WTC11 (cell line): Measurements from ENCODE around the gene ZBTB7C. TPM values are rescaled to one million over a fixed set of nuclear protein-coding genes. Genes with fewer than 3 reads are reported as not detected.

Experiments used
- ATAC-seq: fragments of 200-7000 bp; cut with Tn5 transposase; 2 replicates; pipeline ENCODE4 v1.10.0; 2021; ENCODE audit warnings: mild to moderate bottlenecking, moderate library complexity
- Bru-seq: library from RNA; stranded (reverse); fragments of 400-500 nt; gene quantifications from one replicate; lab custom pipeline; 2021; lab: Mats Ljungman, UMichigan
- CTCF ChIA-PET: fragments of 300-600 bp; sonication (Branson Sonifier 250); formaldehyde crosslinking; loops from one replicate; lab custom pipeline; 2021; ENCODE audit warnings: antibody characterized with exemption; lab: Charles Lee
- POLR2A ChIA-PET: fragments of 350-600 bp; sonication (Branson Sonifier 250); formaldehyde crosslinking; loops from one replicate; lab custom pipeline; 2021; ENCODE audit warnings: antibody characterized with exemption; lab: Charles Lee
- DNase-seq: peaks from one replicate; pipeline ENCODE4 v3.0.0; 2021; ENCODE audit warnings: low spot score
- H3K27ac Mint-ChIP-seq: 2 replicates; pipeline ENCODE4 v1.8.0; 2021; ENCODE audit warnings: mixed read lengths
- H3K27me3 Mint-ChIP-seq: 2 replicates; pipeline ENCODE4 v1.8.0; 2021; ENCODE audit warnings: low read depth, mild to moderate bottlenecking, moderate library complexity, mixed read lengths
- H3K36me3 Mint-ChIP-seq: 2 replicates; pipeline ENCODE4 v1.8.0; 2021; ENCODE audit warnings: mixed read lengths
- H3K4me1 Mint-ChIP-seq: 2 replicates; pipeline ENCODE4 v1.8.0; 2022; ENCODE audit warnings: mixed read lengths
- H3K4me3 Mint-ChIP-seq: 2 replicates; pipeline ENCODE4 v1.8.0; 2021; ENCODE audit warnings: mild to moderate bottlenecking, moderate library complexity, mixed read lengths
- H3K9me3 Mint-ChIP-seq: 2 replicates; pipeline ENCODE4 v1.8.0; 2021; ENCODE audit warnings: mixed read lengths
- E2F1 ChIP-seq: sonication (generic); formaldehyde crosslinking; IDR thresholded peaks from 2 replicates; pipeline ENCODE4 v1.8.0; 2022; ENCODE audit warnings: mild to moderate bottlenecking, missing genetic modification reagents
- JUN ChIP-seq: sonication (generic); formaldehyde crosslinking; IDR thresholded peaks from 2 replicates; pipeline ENCODE4 v1.8.0; 2023; ENCODE audit warnings: mild to moderate bottlenecking, missing genetic modification reagents
- NR1H2 ChIP-seq: sonication (generic); formaldehyde crosslinking; IDR thresholded peaks from 2 replicates; pipeline ENCODE4 v1.9.0; 2021; ENCODE audit warnings: mild to moderate bottlenecking, moderate library complexity, missing genetic modification reagents
- SMAD3 ChIP-seq: sonication (generic); formaldehyde crosslinking; IDR thresholded peaks from 2 replicates; pipeline ENCODE4 v1.8.0; 2022; ENCODE audit warnings: missing genetic modification reagents, mild to moderate bottlenecking, borderline replicate concordance
- SOX15 ChIP-seq: fragments of 250-450 bp; sonication (Bioruptor Pico); IDR thresholded peaks from 2 replicates; pipeline ENCODE4 v1.9.0; 2021; ENCODE audit warnings: mild to moderate bottlenecking
- ZNF232 ChIP-seq: sonication (generic); formaldehyde crosslinking; IDR thresholded peaks from 2 replicates; pipeline ENCODE4 v1.8.0; 2022; ENCODE audit warnings: mild to moderate bottlenecking, missing genetic modification reagents
- ZNF396 ChIP-seq: fragments of 250-450 bp; sonication (Bioruptor Pico); IDR thresholded peaks from 2 replicates; pipeline ENCODE4 v1.8.0; 2021; ENCODE audit warnings: mild to moderate bottlenecking, moderate library complexity, borderline replicate concordance
- ZSCAN18 ChIP-seq: fragments of 250-450 bp; sonication (Bioruptor Pico); IDR thresholded peaks from 2 replicates; pipeline ENCODE4 v2.1.2; 2022; ENCODE audit warnings: mild to moderate bottlenecking, moderate library complexity
- long read RNA-seq, 3 experiments: library from RNA in 1 of 3; library from capped mRNA in 1 of 3; library from polyadenylated mRNA in 1 of 3; unstranded in 2 of 3; stranded (forward) in 1 of 3; transcript quantifications; one replicate each; pipeline ENCODE4 v2.0.0, GENCODE V29; 2021
- total RNA-seq: library from RNA; stranded (reverse); gene quantifications from 3 replicates; pipeline ENCODE4 v1.2.3, GENCODE V29; 2021
- TF ChIP-seq, protein P1 (sequence below): sonication (generic); formaldehyde crosslinking; IDR thresholded peaks from 2 replicates; pipeline ENCODE4 v1.8.0; 2023; ENCODE audit warnings: missing genetic modification reagents
- TF ChIP-seq, protein P2 (sequence below): sonication (generic); formaldehyde crosslinking; IDR thresholded peaks from 2 replicates; pipeline ENCODE4 v1.8.0; 2023; ENCODE audit warnings: missing genetic modification reagents, mild to moderate bottlenecking, borderline replicate concordance
- TF ChIP-seq, protein P3 (sequence below): sonication (generic); formaldehyde crosslinking; IDR thresholded peaks from 2 replicates; pipeline ENCODE4 v1.8.1; 2023; ENCODE audit warnings: mild to moderate bottlenecking, missing genetic modification reagents

ZBTB7C gene
- total RNA-seq = 0.39 to 0.60 TPM (median 0.48 TPM) in 3 replicates
- percentile 13 among the genes with signal in this experiment for Bru-seq, nascent RNA
- long read RNA-seq, experiment 1, full-length matches to known transcripts = 2 of 2 reads
- long read RNA-seq, experiment 1, partial matches to known transcripts = 0 of 2 reads
- long read RNA-seq, experiment 1, other reads (novel, unspliced or antisense) = 0 of 2 reads
- long read RNA-seq, experiment 2 = 0 reads
- long read RNA-seq, experiment 3, partial matches to known transcripts = 0 of 1 reads
- long read RNA-seq, experiment 3, other reads (novel, unspliced or antisense) = 1 of 1 reads

- no peaks in the 10 kb centered on the region for H3K36me3 Mint-ChIP-seq
- no peaks in the 10 kb centered on the region for H3K9me3 Mint-ChIP-seq
- DNase-seq (peak; percentile 52), ATAC-seq (peak; percentile 7)
- H3K27me3 Mint-ChIP-seq = peaks cover 79% of the 10 kb centered on the region
- H3K4me3 Mint-ChIP-seq = peak within 1 kb of the TSS; percentile 84
- ChIA-PET CTCF (interaction anchor here (0.5 to 2.6 kb wide), 5 partner anchors 36 to 1904 kb away, joined by 3 to 9 read pairs (median 4); no protein-coding TSS in a partner anchor), POLR2A (no interaction called here)
- H3K27ac Mint-ChIP-seq = no peak within 1 kb of the TSS
- TF ChIP-seq E2F1 (CRISPR knock-in tag) = no peak
- TF ChIP-seq, protein P1, sequence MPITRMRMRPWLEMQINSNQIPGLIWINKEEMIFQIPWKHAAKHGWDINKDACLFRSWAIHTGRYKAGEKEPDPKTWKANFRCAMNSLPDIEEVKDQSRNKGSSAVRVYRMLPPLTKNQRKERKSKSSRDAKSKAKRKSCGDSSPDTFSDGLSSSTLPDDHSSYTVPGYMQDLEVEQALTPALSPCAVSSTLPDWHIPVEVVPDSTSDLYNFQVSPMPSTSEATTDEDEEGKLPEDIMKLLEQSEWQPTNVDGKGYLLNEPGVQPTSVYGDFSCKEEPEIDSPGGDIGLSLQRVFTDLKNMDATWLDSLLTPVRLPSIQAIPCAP (CRISPR knock-in tag) = no peak
- no peak for TF ChIP-seq SMAD3
- H3K4me1 Mint-ChIP-seq = peaks cover 28% of the 10 kb centered on the region
These were observed at the start of gene ZBTB7C for GRCh38 chr18:48408727-48409590. Gene ZBTB7C, minus strand, starts transcription at chr18:48409383.

GRCh38 chr18:48456838-48457237, 47.7 kb upstream of the ZBTB7C start:
- Mint-ChIP-seq H3K4me1 (peaks cover 7% of the 10 kb centered on the region), H3K4me3 (no peak overlapping the region), H3K27me3 (peaks cover 2% of the 10 kb centered on the region; the same call in 1 of the 2 replicates), H3K36me3 (no peaks in the 10 kb centered on the region), H3K27ac (no peak overlapping the region), H3K9me3 (no peaks in the 10 kb centered on the region)
- DNase-seq (no peak), ATAC-seq (no peak)
- ChIA-PET CTCF (interaction anchor here (1.4 to 7.0 kb wide), 3 partner anchors 9 to 227 kb away, joined by 6 to 39 read pairs (median 6); no protein-coding TSS in a partner anchor), POLR2A (no interaction called here)
- no peak for TF ChIP-seq NR1H2 (CRISPR knock-in tag)
- TF ChIP-seq, protein P2, sequence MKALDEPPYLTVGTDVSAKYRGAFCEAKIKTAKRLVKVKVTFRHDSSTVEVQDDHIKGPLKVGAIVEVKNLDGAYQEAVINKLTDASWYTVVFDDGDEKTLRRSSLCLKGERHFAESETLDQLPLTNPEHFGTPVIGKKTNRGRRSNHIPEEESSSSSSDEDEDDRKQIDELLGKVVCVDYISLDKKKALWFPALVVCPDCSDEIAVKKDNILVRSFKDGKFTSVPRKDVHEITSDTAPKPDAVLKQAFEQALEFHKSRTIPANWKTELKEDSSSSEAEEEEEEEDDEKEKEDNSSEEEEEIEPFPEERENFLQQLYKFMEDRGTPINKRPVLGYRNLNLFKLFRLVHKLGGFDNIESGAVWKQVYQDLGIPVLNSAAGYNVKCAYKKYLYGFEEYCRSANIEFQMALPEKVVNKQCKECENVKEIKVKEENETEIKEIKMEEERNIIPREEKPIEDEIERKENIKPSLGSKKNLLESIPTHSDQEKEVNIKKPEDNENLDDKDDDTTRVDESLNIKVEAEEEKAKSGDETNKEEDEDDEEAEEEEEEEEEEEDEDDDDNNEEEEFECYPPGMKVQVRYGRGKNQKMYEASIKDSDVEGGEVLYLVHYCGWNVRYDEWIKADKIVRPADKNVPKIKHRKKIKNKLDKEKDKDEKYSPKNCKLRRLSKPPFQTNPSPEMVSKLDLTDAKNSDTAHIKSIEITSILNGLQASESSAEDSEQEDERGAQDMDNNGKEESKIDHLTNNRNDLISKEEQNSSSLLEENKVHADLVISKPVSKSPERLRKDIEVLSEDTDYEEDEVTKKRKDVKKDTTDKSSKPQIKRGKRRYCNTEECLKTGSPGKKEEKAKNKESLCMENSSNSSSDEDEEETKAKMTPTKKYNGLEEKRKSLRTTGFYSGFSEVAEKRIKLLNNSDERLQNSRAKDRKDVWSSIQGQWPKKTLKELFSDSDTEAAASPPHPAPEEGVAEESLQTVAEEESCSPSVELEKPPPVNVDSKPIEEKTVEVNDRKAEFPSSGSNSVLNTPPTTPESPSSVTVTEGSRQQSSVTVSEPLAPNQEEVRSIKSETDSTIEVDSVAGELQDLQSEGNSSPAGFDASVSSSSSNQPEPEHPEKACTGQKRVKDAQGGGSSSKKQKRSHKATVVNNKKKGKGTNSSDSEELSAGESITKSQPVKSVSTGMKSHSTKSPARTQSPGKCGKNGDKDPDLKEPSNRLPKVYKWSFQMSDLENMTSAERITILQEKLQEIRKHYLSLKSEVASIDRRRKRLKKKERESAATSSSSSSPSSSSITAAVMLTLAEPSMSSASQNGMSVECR (CRISPR knock-in tag) = no peak
- no peak for TF ChIP-seq SOX15 (CRISPR knock-in tag)
- TF ChIP-seq ZSCAN18 (CRISPR knock-in tag) = no peak
- TF ChIP-seq, protein P3, sequence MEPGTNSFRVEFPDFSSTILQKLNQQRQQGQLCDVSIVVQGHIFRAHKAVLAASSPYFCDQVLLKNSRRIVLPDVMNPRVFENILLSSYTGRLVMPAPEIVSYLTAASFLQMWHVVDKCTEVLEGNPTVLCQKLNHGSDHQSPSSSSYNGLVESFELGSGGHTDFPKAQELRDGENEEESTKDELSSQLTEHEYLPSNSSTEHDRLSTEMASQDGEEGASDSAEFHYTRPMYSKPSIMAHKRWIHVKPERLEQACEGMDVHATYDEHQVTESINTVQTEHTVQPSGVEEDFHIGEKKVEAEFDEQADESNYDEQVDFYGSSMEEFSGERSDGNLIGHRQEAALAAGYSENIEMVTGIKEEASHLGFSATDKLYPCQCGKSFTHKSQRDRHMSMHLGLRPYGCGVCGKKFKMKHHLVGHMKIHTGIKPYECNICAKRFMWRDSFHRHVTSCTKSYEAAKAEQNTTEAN (CRISPR knock-in tag) = no peak
- no peak for TF ChIP-seq ZNF232 (CRISPR knock-in tag)
- no peak for TF ChIP-seq JUN (CRISPR knock-in tag)
- no peak for TF ChIP-seq ZNF396 (CRISPR knock-in tag)
